ENCODE results near the gene HOXA3. TPM values are rescaled to one million over a fixed set of nuclear protein-coding genes. Genes with fewer than 3 reads are reported as not detected.

Gene HOXA3
- total RNA-seq, 1 experiment from 2014 or later = 50.5 TPM

GRCh38 chr7:27094304-27095049, 57.9 kb downstream of the HOXA3 start:
- intact Hi-C loops (cut with micrococcal nuclease; ENCODE audit: unreplicated experiment) = no loop called here
- CTCF ChIA-PET = interaction anchor here (0.5 to 1.1 kb wide), 2 partner anchors 28 to 51 kb away, joined by 3 to 5 read pairs; no protein-coding TSS in a partner anchor

DNA sequence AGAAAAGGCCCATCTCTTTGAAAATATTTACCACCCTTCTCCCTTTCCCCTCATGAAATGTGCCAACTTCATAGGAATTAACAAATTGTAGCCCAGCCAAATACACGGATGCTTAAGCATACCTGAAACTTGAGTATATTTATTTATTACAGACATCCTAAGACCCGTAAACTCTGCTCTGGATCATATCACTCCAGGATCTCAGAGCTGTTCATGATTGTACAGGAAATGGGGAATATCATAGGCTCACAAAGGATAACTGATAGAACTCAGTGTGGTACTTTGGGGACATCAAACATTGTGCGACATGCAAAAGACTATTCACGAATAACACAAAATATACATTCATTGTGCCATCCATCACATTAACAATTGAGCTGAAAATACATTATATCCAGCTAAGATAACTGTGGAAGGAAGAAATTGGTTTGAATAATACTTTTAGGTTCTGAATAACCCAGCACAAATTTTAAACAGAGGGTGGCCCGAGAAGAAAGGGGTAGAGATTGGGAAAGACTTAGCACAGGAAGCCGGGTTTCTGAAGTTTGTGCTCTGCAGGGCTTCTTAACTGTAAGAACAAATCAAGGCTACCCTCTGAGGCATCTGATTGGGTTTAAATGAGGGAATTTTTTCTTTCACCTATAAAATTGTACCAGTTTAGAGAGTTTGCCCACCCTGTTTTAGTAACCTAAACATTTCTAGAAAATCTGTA, 59.0 kb downstream of the HOXA3 start:
- Histone ChIP-seq H3K9me2 (ENCODE audit: insufficient read depth) (no peaks in the 10 kb centered on the region), H3K27ac (no peak overlapping the region), H3K36me3 (ENCODE audit: low read depth) (no peaks in the 10 kb centered on the region), H3K79me2 (ENCODE audit: low read depth) (no peaks in the 10 kb centered on the region), H3F3A (ENCODE audit: insufficient read depth, low read depth) (peaks cover 23% of the 10 kb centered on the region; the same call in 1 of the 2 replicates), H3K9me3 (ENCODE audit: insufficient read depth, low read depth) (no peaks in the 10 kb centered on the region), H4K20me1 (ENCODE audit: insufficient read depth) (no peaks in the 10 kb centered on the region), H2AFZ (no peak overlapping the region), H3K4me3 (no peak overlapping the region), H3K27me3 (ENCODE audit: insufficient read depth, low read depth) (no peaks in the 10 kb centered on the region), H3K4me2 (no peak overlapping the region), H3K4me1 (replicated peaks; ENCODE audit: insufficient read depth) (peaks cover 55% of the 10 kb centered on the region)
- ChIA-PET CTCF (interaction anchor here (1.1 kb wide), 1 partner anchor 27 kb away, joined by 5 read pairs; no protein-coding TSS in a partner anchor), POLR2A (ENCODE audit: unreplicated experiment) (interaction anchor here (0.6 to 0.7 kb wide), 2 partner anchors 116 to 173 kb away, joined by 4 read pairs; no protein-coding TSS in a partner anchor)
- no TSS peak for BruUV-seq (replicated peaks)
- TF ChIP-seq, protein P1, sequence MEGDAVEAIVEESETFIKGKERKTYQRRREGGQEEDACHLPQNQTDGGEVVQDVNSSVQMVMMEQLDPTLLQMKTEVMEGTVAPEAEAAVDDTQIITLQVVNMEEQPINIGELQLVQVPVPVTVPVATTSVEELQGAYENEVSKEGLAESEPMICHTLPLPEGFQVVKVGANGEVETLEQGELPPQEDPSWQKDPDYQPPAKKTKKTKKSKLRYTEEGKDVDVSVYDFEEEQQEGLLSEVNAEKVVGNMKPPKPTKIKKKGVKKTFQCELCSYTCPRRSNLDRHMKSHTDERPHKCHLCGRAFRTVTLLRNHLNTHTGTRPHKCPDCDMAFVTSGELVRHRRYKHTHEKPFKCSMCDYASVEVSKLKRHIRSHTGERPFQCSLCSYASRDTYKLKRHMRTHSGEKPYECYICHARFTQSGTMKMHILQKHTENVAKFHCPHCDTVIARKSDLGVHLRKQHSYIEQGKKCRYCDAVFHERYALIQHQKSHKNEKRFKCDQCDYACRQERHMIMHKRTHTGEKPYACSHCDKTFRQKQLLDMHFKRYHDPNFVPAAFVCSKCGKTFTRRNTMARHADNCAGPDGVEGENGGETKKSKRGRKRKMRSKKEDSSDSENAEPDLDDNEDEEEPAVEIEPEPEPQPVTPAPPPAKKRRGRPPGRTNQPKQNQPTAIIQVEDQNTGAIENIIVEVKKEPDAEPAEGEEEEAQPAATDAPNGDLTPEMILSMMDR (conservative IDR thresholded peaks at IDR 0.05) = no peak
- no peak for TF ChIP-seq EZH2 (IDR thresholded peaks at IDR 0.05; ENCODE audit: low read depth)
- intact Hi-C loops (cut with micrococcal nuclease; ENCODE audit: unreplicated experiment) = no loop called here
- DNase-seq = no peak

More at GRCh38 chr7:27094304-27095049, 57.9 kb downstream of the HOXA3 start:
- H3K4me1 ChIP-seq (replicated peaks; ENCODE audit: insufficient read depth) = peaks cover 57% of the 10 kb centered on the region
- H2AFZ ChIP-seq = no peak overlapping the region
- no peaks in the 10 kb centered on the region for H3K9me2 ChIP-seq (ENCODE audit: insufficient read depth)
- H4K20me1 ChIP-seq (ENCODE audit: insufficient read depth) = no peaks in the 10 kb centered on the region
- no peak overlapping the region for H3K4me2 ChIP-seq
- H3F3A ChIP-seq (ENCODE audit: insufficient read depth, low read depth) = peaks cover 25% of the 10 kb centered on the region; the same call in 1 of the 2 replicates
- POLR2A ChIA-PET (ENCODE audit: unreplicated experiment) = no interaction called here
- no peak for DNase-seq
- no peak overlapping the region for H3K4me3 ChIP-seq
- no peaks in the 10 kb centered on the region for H3K9me3 ChIP-seq (ENCODE audit: insufficient read depth, low read depth)
- no peak overlapping the region for H3K27ac ChIP-seq
- H3K36me3 ChIP-seq (ENCODE audit: low read depth) = no peaks in the 10 kb centered on the region
- no TSS peak for BruUV-seq (replicated peaks)
- no peaks in the 10 kb centered on the region for H3K27me3 ChIP-seq (ENCODE audit: insufficient read depth, low read depth)
- no peak for TF ChIP-seq EZH2 (IDR thresholded peaks at IDR 0.05; ENCODE audit: low read depth)
- TF ChIP-seq, protein P1 (conservative IDR thresholded peaks at IDR 0.05) = no peak
- H3K79me2 ChIP-seq (ENCODE audit: low read depth) = no peaks in the 10 kb centered on the region

DNA sequence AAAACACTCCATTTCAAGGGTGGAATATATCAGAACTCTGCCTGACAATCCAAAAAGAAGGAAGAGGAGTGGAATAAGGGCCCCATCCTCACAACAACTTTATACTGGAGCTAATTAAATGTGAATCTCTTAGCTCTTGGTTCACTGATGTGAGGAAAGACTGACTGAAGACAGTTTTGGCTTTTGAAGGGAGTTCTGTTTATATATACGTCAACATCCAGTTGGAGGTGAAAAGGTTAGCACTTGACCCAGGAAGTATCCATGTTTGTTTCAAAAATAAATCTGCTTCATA, 59.6 kb downstream of the HOXA3 start:
- CTCF ChIA-PET = no interaction called here
- H4K20me1 ChIP-seq (ENCODE audit: insufficient read depth) = no peaks in the 10 kb centered on the region
- no peaks in the 10 kb centered on the region for H3K9me2 ChIP-seq (ENCODE audit: insufficient read depth)
- no peaks in the 10 kb centered on the region for H3K27me3 ChIP-seq (ENCODE audit: insufficient read depth, low read depth)
- H3K27ac ChIP-seq = no peak overlapping the region
- TF ChIP-seq, protein P1 (conservative IDR thresholded peaks at IDR 0.05) = no peak
- TF ChIP-seq EZH2 (IDR thresholded peaks at IDR 0.05; ENCODE audit: low read depth) = no peak
- POLR2A ChIA-PET (ENCODE audit: unreplicated experiment) = no interaction called here
- no peak overlapping the region for H2AFZ ChIP-seq
- peaks cover 49% of the 10 kb centered on the region for H3K4me1 ChIP-seq (replicated peaks; ENCODE audit: insufficient read depth)
- no peak overlapping the region for H3K4me3 ChIP-seq
- no peaks in the 10 kb centered on the region for H3K9me3 ChIP-seq (ENCODE audit: insufficient read depth, low read depth)
- no peak overlapping the region for H3K4me2 ChIP-seq
- H3K79me2 ChIP-seq (ENCODE audit: low read depth) = no peaks in the 10 kb centered on the region
- peaks cover 22% of the 10 kb centered on the region; the same call in 1 of the 2 replicates for H3F3A ChIP-seq (ENCODE audit: insufficient read depth, low read depth)
- no TSS peak for BruUV-seq (replicated peaks)
- DNase-seq = no peak
- intact Hi-C loops (cut with micrococcal nuclease; ENCODE audit: unreplicated experiment) = no loop called here
- H3K36me3 ChIP-seq (ENCODE audit: low read depth) = no peaks in the 10 kb centered on the region
